Esophagus muscularis mucosa (tissue), 3 donors: Measurements from ENCODE around the gene ITGA2B.

Experiments
- CTCF ChIP-seq, 3 experiments: fragments of 200-600 bp in 2 of 3; fragments of 450-650 bp in 1 of 3; sonication (generic) in 2 of 3; IDR thresholded peaks; one replicate each; pipeline ENCODE4 v1.5.1; 2017 to 2019; ENCODE audit warnings: antibody characterized with exemption in 3 of 3, mild to moderate bottlenecking in 2 of 3, moderate library complexity in 1 of 3
- POLR2AphosphoS5 ChIP-seq, 2 donors: sonication (generic); formaldehyde crosslinking; IDR thresholded peaks; one replicate each; pipeline ENCODE4 v1.6.1; 2017; ENCODE audit warnings: antibody characterized with exemption in 2 of 2

GRCh38 chr17:44400226-44400847 is 10.9 kb upstream of the ITGA2B start:
- TF ChIP-seq CTCF (IDR thresholded peaks at IDR 0.05) (peak; percentile 27 to 44 (median 43)), POLR2AphosphoS5 (IDR thresholded peaks at IDR 0.05) (no peak)
